Medulla oblongata (tissue), 1 donor: ENCODE data around the gene GMPS.
"Not testable (repeated sequence)": the region's sequence is repeated elsewhere in the genome, so short reads cannot be mapped to it uniquely, and the experiment has no call there.

Source experiments
- DNase-seq: peaks from one replicate; pipeline ENCODE4 v3.0.0-alpha.2; 2015; ENCODE audit errors: extremely low spot score

GMPS gene

DNA sequence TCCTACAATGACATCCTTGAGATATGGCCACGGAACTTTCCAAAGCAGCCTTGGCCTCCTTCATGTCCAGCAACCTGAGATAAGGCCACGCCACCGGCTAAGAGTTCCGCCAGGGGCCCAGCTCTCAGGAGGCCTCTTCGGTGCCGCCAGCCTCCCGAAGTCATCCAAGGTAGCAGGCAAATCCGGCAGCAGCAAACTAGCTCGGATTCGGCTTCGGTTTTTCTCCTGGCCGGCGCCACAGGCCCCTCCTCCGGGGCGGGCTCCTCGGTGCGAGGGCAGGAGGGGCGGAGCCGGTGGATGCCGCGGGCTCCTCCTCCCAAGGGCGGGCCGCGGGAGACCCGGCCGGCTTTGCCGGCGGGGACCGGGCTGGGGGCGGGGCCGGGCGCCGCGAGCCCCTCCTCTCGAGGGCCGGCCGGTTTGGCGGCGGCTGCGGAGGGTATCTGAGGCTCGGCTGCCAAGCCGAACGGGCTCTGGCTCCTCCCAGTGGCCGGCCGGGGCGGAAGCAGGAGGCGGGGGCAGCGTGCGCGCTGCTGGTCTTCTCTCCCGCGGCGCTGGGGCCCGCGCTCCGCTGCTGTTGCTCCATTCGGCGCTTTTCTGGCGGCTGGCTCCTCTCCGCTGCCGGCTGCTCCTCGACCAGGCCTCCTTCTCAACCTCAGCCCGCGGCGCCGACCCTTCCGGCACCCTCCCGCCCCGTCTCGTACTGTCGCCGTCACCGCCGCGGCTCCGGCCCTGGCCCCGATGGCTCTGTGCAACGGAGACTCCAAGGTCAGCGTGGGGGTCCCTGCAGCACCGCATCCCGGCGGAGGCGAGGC is at the start of gene GMPS:
GMPS (plus strand) TSS at position 518 of the 812 bp plus-strand sequence; CDS start at position 739, 221 bp downstream.
- peak; percentile 97 for DNase-seq

DNA sequence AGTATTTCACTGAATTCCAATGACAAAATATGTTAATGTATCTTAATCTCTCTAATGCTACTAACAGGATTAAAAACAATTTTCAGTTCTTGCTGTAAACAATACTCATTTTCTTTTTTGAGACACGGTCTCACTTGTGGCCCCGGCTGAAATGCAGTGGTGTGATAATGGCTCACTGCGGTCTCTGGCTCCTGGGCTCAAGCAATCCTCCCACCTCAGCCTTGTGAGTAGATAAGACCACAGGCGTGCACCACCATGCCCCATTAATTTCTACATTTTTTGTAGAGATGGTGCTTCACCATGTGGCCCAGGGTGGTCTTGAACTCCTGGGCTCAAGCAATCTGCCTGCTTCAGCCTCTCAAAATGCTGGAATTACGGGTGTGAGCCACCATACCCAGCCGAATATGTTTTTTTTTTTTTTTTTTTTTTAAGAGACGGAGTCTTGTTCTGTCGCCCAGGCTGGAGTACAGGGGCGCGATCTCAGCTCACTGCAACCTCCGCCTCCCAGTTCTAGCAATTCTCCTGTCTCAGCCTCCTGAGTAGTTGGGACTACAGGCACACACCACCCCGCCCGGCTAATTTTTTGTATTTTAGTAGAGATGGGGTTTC is 41.9 kb upstream of the GMPS start:
- DNase-seq: not testable (repeated sequence)

- no peak for DNase-seq
These were observed 34.9 kb upstream of the GMPS start for GRCh38 chr3:155835341-155836071.

GRCh38 chr3:155843569-155843968 is 26.9 kb upstream of the GMPS start:
- no peak for DNase-seq

DNA sequence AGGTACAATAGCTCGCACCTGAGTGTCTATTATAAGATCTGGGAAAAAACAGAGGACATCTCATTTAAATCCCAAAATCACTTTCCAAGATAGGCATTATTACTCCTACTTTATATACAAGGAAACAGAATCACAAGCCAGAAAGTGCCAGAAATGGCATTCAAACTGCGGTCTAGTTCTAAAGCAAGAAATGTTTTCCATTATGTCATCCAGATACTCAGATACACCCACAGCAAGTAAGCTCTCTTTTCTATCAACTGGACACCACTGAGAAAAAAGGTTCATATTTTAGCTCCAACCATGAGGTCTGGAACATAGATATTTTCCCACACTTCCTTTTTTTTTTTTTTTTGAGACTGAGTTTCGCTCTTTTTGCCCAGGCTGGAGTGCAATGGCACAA is 24.3 kb upstream of the GMPS start:
- no peak for DNase-seq

- DNase-seq: no peak
These were observed 22.5 kb upstream of the GMPS start for GRCh38 chr3:155847993-155848392.

DNA sequence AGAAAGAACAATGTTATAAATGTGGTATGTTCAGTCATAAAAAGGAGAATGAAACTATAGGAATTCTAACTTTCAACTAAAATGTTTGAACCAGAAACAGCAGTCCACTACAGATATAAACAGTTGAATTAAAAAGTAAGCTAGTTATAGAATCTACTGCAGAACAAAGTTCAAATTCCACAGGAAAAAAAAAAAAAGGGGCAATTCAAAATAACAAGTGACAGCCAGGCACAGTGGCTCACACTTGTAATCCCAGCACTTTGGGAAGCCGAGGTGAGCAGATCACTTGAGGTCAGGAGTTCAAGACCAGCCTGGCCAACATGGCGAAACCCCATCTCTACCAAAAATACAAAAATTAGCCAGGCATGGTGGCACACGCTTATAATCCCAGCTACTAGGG is 21.0 kb upstream of the GMPS start:
- not testable (repeated sequence) for DNase-seq

DNA sequence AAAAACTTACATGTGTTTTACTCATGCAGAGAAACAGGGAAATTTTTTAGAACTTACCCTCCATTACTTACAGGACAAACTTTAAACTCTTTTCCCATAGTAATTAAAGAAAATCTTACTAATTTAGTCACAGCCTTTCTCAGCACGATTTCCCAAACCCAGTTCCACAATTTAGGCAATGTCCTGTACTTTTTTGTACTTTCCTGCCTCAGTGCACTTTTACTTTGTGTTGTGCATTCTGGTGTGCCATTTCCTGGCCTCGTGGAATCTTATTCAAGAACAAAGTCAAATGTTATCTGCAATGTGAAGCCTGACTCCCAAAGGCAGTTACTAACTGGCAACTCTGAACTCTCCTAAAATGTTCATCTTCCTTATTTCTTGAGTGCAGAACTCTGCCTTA is 18.1 kb upstream of the GMPS start:
- no peak for DNase-seq

DNA sequence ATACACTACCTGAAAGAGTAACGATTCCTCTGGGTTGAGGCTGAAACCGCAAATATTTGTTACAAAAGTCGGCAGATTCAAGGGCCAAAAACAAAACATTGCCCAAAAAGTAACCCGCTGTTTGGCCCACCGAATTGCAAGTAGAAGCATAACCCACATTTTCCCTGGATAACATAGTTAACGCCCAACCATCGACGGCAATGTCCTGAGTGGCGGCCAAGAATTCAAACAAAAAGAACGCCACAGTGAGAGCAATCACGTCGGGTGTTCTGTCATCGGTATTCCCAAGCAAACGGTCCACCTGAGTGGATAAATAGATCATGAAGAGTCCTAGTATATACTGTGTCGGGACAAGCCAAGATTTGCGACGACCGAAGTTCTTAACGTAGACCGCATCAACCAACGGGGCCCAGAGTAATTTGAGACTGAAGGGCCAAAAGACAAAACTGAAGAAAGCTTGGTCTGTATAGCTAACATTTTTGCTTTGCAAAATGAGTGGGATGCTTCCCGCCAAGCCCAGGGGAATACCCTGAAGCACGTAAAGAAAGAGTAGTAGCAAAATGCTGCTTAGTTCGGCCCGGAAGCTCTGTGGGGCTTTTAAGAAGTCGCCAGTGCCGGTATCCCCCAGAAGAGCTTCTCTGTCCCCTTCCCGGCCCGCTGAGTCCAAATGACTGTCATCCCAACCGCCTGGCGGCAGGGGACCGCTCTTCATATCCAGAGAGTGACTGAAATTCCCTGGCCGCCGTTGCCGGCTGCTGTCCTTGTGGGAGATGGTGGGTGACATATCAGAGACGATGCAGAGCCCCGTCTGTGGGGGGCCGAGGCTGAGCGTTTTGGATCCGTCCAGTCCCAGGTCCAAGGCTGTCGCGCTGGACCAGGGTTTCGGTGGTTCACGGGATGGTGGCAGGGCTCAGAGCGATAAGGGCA is 17.0 kb upstream of the GMPS start:
- DNase-seq: peak; percentile 38

- peak; percentile 99 for DNase-seq
These were observed 16.1 kb upstream of the GMPS start, which contains the start of gene SLC33A1 for GRCh38 chr3:155854141-155854940. TSS of gene SLC33A1 (minus strand) at chr3:155854427. CDS start at chr3:155853997, 430 bp downstream.

DNA sequence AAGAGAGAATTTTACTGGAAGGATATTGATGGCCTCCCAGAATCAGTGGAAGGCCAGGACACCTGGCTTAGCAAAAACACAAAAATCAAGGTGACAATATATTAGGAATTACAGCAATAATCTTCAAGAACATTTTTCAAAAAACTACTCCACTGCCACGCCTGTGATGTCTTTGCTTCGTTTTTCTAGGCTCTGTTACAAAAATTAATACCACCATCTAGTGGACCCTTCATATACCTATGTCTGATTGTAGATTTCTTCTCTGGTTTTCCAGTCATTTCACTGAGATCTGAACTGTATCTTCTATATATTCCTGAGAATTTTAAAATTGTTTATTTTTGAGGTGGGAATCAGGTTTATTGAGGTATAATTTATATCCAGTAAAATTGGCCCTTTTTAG is 10.6 kb upstream of the GMPS start:
- peak; percentile 30 for DNase-seq

- not testable (repeated sequence) for DNase-seq
These were observed 10.0 kb upstream of the GMPS start for GRCh38 chr3:155860424-155860823.

DNA sequence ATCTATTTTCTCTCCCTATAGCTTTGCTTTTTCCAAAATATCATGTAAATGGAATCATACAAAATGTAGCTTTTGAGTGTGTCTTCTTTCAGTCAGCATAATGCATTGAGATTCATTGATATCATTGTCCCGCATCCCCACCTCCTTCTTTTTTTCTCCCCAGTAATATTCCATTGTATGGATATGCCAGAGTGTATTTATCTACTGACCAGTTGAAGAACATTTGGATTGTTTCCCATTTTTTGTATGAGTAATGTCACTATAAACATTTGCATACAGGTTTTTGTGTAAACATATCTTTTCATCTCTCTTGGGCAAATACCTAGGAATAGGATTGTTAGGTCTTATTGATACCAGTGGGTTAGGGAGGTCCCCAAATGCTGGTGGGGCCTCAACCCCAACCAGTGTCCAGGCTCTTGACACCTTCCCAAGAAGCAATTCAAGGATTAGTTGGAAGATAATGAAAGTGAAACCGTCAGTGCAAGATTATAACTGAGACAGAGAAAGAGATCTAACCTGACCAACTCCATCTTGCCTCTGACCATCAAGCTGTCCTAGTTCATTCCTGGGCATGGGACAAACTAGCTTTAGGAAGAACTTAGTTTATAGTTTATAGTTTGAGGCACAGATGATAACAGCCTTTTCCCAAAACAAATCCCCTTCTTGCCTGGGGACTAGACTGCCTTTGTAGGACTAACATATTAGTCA is 8.8 kb upstream of the GMPS start:
- no peak for DNase-seq

GRCh38 chr3:155862290-155862982 is 8.0 kb upstream of the GMPS start:
- DNase-seq: not testable (repeated sequence)

DNA sequence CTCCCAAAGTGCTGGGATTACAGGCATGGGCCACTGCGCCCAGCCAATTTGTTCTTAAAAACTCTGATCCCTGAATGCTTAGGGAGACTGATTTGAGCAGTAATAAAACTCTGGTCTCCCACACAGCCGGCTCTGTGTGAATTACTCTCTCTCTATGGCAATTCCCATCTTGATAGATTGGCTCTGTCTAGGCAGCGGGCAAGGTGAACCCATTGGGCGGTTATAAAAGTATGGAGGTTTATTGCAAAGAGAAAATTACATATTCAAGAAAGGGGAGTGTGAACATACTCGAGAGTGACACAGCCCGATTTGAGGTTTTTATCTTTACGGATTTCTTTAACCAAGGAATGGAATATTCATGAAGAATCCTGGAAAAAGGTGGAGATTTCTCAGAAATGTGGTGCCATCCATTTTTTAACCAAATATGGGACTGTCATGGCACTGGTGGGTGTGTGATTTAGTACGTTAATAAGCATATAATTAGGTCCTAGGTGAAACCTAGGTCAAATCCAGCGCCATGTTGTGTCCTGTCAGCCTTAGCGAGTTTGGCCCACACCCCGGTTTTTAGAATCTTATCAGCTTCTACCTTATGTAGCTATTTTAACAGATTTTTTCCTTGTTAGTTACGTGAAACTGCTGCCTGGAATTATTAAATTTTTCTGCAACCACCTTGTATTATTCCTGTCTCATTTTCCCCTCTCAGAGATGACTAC is 7.2 kb upstream of the GMPS start:
- no peak for DNase-seq

DNA sequence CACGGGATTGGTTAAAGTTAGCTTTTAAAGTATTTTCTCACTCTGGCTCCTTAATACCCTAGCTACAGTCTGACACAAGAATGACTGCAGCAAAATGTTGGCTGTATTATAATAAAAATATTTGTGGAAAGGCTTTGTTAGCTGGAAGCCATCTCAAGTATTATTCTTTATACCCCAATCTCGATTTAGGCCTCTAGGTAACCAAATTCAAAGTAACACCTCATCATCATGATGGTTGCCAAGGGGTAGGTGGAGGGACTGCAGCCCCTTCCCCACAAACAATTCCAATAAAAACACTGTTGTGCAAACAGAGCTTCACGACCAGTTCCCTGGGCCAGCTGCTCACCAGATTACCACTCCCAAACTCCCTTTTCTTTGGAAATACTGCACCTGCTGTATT is 759 bp upstream of the GMPS start:
- no peak for DNase-seq

DNA sequence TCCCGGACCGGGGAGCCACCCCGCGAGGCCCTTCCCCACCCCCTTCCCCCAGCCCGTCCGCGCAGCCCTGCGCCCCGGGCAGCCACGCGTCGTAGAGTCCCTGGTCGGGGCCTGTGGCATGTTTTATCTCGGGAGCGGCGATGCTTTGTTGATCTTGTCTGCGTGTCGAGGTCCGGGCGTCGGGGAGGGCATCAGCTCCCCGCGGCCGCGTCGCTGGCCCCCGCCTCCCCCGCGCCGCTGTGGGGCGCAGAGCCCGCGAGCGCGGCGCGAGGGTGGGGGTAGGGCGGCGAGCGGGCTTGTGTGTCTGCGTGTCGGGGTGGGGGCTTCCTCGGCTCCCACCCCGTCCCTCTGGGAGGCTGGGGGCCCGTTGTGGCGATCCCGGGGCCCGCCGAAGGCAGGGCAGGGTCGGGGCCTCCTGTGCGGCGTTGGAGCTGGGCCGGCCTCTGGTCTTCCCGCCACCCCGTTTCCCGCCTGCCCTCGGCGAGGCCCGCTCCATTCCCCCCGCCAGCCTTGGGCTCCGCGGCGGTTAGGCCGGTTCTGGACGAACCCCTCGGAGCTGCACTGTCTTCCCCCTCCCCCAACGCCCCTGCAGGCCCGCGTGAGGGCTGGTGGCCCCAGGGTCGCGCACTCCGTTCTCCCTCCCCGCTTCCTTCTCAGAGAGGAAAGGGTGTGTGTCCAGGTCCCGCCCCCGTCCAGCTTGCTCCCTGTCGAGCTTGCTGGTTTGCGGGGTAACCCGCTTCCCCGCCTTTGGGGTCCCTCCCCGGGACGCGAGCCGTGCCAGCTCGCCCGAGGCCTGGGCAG is 695 bp downstream of the GMPS start:
- peak; percentile 58 for DNase-seq

GRCh38 chr3:155871746-155872158 is 1.3 kb downstream of the GMPS start:
- no peak for DNase-seq
